Chondrocyte (in vitro differentiated cells): ENCODE data around the gene WSCD2. TPM values are rescaled to one million over a fixed set of nuclear protein-coding genes. Genes with fewer than 3 reads are reported as not detected.

Experiments used
- DNase-seq: peaks from one replicate; pipeline ENCODE4 v3.0.0; 2021; ENCODE audit warnings: mixed read lengths, low spot score
- H3K27ac Mint-ChIP-seq: one replicate; pipeline ENCODE4 v1.8.0; 2021; ENCODE audit warnings: mild to moderate bottlenecking, moderate library complexity, mixed read lengths; ENCODE audit not compliant: unreplicated experiment
- H3K27me3 Mint-ChIP-seq: 2 replicates; pipeline ENCODE4 v1.8.0; 2021; ENCODE audit warnings: low read depth, mixed read lengths
- H3K36me3 Mint-ChIP-seq: 2 replicates; pipeline ENCODE4 v1.8.0; 2021; ENCODE audit warnings: low read depth, mixed read lengths
- H3K4me1 Mint-ChIP-seq: 2 replicates; pipeline ENCODE4 v1.8.0; 2021; ENCODE audit warnings: low read depth, mild to moderate bottlenecking, mixed read lengths
- H3K4me3 Mint-ChIP-seq: one replicate; pipeline ENCODE4 v1.8.0; 2021; ENCODE audit warnings: mild to moderate bottlenecking, moderate library complexity, mixed read lengths; ENCODE audit not compliant: unreplicated experiment
- H3K9me3 Mint-ChIP-seq: 2 replicates; pipeline ENCODE4 v1.8.0; 2021; ENCODE audit warnings: low read depth, mixed read lengths
- total RNA-seq: library from RNA; stranded (reverse); gene quantifications from 3 replicates; pipeline ENCODE4 v1.2.1, GENCODE V29; 2021
- TF ChIP-seq, protein P1 (sequence below): fragments of 200-600 bp; sonication (generic); IDR thresholded peaks from 2 replicates; pipeline ENCODE4 v1.5.0; 2021; ENCODE audit warnings: antibody characterized with exemption, mild to moderate bottlenecking, moderate library complexity

Gene WSCD2
- total RNA-seq, 1 donor from 2014 or later: 0.32 TPM

GRCh38 chr12:108297895-108298760 is 169.0 kb downstream of the WSCD2 start:
- Mint-ChIP-seq H3K27ac (no peak overlapping the region), H3K4me1 (peaks cover 29% of the 10 kb centered on the region), H3K27me3 (no peaks in the 10 kb centered on the region), H3K36me3 (peaks cover 10% of the 10 kb centered on the region), H3K9me3 (no peaks in the 10 kb centered on the region), H3K4me3 (no peak overlapping the region)
- TF ChIP-seq, protein P1, sequence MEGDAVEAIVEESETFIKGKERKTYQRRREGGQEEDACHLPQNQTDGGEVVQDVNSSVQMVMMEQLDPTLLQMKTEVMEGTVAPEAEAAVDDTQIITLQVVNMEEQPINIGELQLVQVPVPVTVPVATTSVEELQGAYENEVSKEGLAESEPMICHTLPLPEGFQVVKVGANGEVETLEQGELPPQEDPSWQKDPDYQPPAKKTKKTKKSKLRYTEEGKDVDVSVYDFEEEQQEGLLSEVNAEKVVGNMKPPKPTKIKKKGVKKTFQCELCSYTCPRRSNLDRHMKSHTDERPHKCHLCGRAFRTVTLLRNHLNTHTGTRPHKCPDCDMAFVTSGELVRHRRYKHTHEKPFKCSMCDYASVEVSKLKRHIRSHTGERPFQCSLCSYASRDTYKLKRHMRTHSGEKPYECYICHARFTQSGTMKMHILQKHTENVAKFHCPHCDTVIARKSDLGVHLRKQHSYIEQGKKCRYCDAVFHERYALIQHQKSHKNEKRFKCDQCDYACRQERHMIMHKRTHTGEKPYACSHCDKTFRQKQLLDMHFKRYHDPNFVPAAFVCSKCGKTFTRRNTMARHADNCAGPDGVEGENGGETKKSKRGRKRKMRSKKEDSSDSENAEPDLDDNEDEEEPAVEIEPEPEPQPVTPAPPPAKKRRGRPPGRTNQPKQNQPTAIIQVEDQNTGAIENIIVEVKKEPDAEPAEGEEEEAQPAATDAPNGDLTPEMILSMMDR: no peak
- DNase-seq: no peak

DNA sequence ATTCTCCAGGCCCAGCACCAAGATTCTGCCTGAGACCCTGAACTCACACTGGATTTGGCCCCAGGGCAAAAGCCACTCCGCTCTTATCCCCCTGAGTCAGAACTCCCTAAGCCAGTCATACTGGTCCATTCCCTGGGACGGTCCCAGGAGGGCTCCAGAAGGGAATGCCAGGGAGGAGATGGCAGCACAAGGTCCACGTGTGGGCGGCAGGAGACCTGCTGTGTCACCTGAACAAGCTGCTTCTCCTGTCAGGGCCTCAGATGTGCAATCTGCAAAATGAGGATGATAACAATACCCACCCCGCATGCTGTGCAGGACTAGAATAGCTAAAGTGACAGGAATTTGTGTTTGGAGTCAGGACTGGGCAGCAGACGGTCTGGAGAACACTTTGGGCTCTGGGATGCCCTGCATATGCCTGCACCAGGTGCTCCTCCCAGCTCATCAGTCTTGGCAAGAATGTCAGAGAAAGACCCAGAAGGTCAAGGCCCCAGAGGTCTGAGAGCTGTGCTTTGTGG is 169.7 kb downstream of the WSCD2 start:
- no peaks in the 10 kb centered on the region for H3K9me3 Mint-ChIP-seq
- peaks cover 7% of the 10 kb centered on the region for H3K36me3 Mint-ChIP-seq
- H3K4me3 Mint-ChIP-seq: no peak overlapping the region
- no peaks in the 10 kb centered on the region for H3K27me3 Mint-ChIP-seq
- TF ChIP-seq, protein P1: no peak
- no peak overlapping the region for H3K27ac Mint-ChIP-seq
- DNase-seq: no peak
- peaks cover 36% of the 10 kb centered on the region for H3K4me1 Mint-ChIP-seq

DNA sequence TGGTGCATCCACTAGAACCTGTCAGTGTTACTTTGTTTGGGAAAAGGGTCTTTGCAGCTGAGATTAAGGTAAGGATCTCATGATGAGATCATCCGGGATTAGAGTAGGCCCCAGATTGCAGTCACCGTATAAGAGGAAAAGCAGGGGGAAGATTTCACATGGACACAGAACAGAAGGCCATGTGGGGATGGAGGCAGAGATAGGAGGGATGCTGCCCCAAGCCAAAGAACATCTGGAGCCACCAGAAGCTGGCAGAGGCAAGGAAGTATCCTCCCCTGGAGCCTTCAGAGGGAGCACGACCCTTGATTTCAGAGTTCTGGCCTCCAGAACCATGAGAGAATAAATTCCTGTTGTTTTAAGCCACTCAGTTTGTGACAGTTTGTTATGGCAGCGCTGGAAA is 170.4 kb downstream of the WSCD2 start:
- Mint-ChIP-seq H3K27me3 (no peaks in the 10 kb centered on the region), H3K4me1 (peaks cover 43% of the 10 kb centered on the region), H3K4me3 (no peak overlapping the region), H3K27ac (no peak overlapping the region), H3K36me3 (peaks cover 7% of the 10 kb centered on the region), H3K9me3 (no peaks in the 10 kb centered on the region)
- TF ChIP-seq, protein P1: no peak
- no peak for DNase-seq

Other genes with a start within 250 kb of the WSCD2 start
- gene CMKLR1, start 210.0 kb downstream of the WSCD2 start, total RNA-seq: 31.2 to 74.3 TPM (median 32.9 TPM) in 3 replicates